GM12874 (cell line): ENCODE measurements around the gene HSD3B7.

ENCODE experiments used
- CTCF ChIP-seq: IDR thresholded peaks from 2 replicates; pipeline ENCODE4 v1.5.1; 2011; ENCODE audit warnings: low read depth, mild to moderate bottlenecking, control low read depth, low read length, moderate library complexity; ENCODE audit not compliant: insufficient read depth

Gene HSD3B7

GRCh38 chr16:30980434-30980833, 4.6 kb upstream of the HSD3B7 start:
- no peak for TF ChIP-seq CTCF

GRCh38 chr16:30980959-30981358, 4.0 kb upstream of the HSD3B7 start:
- TF ChIP-seq CTCF: no peak

- no peak for TF ChIP-seq CTCF
Observed at GRCh38 chr16:30982548-30983288, 2.3 kb upstream of the HSD3B7 start.

GRCh38 chr16:30983289-30983889, 1.6 kb upstream of the HSD3B7 start:
- TF ChIP-seq CTCF: no peak

DNA sequence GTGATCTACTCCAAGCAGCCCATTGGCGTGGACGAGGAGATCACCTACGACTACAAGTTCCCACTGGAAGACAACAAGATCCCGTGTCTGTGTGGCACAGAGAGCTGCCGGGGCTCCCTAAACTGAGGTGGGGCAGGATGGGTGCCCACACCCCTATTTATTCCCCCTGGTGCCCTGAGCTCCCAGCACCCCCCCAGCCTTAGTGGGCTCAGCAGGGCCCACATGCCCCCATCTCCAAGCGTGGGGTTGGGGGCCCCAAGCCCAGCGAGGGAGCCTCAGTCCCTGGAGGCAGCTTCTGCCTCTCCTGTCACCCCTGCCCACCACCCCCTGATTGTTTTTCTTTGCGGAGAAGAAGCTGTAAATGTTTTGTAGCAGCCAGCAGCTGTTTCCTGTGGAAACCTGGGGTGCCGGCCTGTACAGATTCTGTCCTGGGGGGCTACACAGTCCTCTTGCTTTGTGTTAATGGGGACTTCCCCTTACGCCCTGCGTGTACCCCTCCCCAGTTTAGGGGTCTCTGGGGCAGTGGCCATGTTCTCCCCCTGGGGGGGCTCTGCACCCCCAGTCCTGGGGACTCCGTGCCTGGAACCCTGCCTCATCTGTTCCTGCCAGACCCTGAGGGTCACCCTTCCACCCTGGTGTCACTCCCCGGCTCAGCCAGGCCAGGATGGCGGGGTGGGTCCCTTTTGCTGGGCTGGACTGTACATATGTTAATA, 953 bp upstream of the HSD3B7 start:
- TF ChIP-seq CTCF: no peak

GRCh38 chr16:30985401-30986128, 558 bp downstream of the HSD3B7 start:
- TF ChIP-seq CTCF: no peak
